Measurements from ENCODE around the gene UTP18.

UTP18 gene

DNA sequence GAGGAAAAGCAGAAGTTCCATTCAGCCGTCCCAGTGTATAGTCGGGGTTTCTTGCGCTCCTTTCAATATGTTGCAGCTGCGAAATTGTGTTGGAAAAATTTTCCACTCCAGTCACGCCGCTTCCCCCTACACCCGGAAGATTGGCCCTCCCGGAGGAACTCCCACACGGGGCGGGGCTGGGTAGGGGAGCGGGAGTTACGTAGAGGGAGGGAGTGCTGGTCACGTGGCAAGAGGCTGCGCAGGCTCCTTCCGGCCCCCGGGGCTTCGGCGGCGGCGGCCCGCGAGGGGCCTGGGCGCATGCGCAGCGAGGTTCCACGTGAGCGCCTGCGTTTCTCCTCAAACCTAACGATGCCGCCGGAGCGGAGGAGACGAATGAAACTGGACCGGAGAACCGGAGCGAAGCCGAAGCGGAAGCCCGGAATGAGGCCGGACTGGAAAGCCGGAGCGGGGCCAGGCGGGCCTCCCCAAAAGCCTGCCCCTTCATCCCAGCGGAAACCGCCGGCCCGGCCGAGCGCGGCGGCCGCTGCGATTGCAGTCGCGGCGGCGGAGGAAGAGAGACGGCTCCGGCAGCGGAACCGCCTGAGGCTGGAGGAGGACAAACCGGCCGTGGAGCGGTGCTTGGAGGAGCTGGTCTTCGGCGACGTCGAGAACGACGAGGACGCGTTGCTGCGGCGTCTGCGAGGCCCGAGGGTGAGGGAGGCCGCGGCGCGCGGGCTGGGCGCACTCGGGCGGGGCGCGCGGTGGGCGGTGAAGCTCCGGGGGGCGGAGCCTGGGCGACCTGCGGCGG, at the start of gene UTP18:
UTP18 (plus strand) TSS at position 310 of the 787 bp plus-strand sequence; CDS start at position 349, 39 bp downstream.
- peak; percentile 38; the same call in 1 of the 2 replicates for TF ChIP-seq TCF12 (IDR thresholded peaks at IDR 0.05; ENCODE audit: low read depth)
- no peak for TF ChIP-seq CEBPB (IDR thresholded peaks at IDR 0.05)
- TF ChIP-seq FOXM1 (IDR thresholded peaks at IDR 0.05; ENCODE audit: borderline replicate concordance, low read depth), result no peak
- TF ChIP-seq TAF1 (IDR thresholded peaks at IDR 0.05; ENCODE audit: low read depth), result peak; percentile 56
- peak; percentile 42; the same call in 1 of the 2 replicates for TF ChIP-seq CREB1 (IDR thresholded peaks at IDR 0.05; ENCODE audit: low read depth)
- TF ChIP-seq RAD21 (IDR thresholded peaks at IDR 0.05; ENCODE audit: low read depth), result no peak
- peak; percentile 8; the same call in 1 of the 2 replicates for TF ChIP-seq EGR1 (IDR thresholded peaks at IDR 0.05)
- no peak for TF ChIP-seq ZBTB7A (IDR thresholded peaks at IDR 0.05; ENCODE audit: low read depth)
- TF ChIP-seq REST (IDR thresholded peaks at IDR 0.05; ENCODE audit: low read depth), result no peak
- TF ChIP-seq NFIC (IDR thresholded peaks at IDR 0.05), result no peak
- TF ChIP-seq EP300 (IDR thresholded peaks at IDR 0.05; ENCODE audit: borderline replicate concordance), result 0 out of 2 replicates have a peak, but pooled peaks have one; percentile 37
- TF ChIP-seq USF1 (IDR thresholded peaks at IDR 0.05), result peak; percentile 96
- no peak for TF ChIP-seq TEAD4 (IDR thresholded peaks at IDR 0.05)
- peak; percentile 93 for TF ChIP-seq MAX (IDR thresholded peaks at IDR 0.05)
- no peak for TF ChIP-seq YY1 (IDR thresholded peaks at IDR 0.05; ENCODE audit: low read depth)

DNA sequence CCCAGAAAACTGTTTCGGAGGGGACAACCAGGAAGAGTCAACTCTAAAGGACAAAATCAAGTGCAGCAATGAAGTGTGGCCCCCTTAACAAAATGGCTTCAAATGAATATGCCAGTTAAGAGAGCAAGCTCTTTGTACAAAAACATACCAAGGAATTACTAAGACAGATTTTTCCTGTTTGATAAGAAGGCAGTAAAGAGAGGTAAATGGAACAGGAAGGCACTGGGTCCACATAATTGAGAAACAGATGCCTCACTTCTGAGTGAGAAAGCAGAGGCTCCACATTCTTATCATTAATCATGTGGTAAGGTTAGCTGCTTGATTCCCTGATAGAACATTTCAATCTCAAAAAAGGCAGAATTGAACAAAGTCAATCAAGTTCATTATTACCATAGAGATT, 45.4 kb upstream of the UTP18 start:
- TF ChIP-seq REST (IDR thresholded peaks at IDR 0.05; ENCODE audit: low read depth) (no peak), FOXM1 (IDR thresholded peaks at IDR 0.05; ENCODE audit: borderline replicate concordance, low read depth) (no peak), EGR1 (IDR thresholded peaks at IDR 0.05) (no peak), USF1 (IDR thresholded peaks at IDR 0.05) (no peak), NFIC (IDR thresholded peaks at IDR 0.05) (no peak), TEAD4 (IDR thresholded peaks at IDR 0.05) (no peak), ZBTB7A (IDR thresholded peaks at IDR 0.05; ENCODE audit: low read depth) (no peak)

- TF ChIP-seq CEBPB (IDR thresholded peaks at IDR 0.05), result no peak
Measured at GRCh38 chr17:51217946-51218345, 42.4 kb upstream of the UTP18 start.

- no peak for TF ChIP-seq MAX (IDR thresholded peaks at IDR 0.05)
- no peak for TF ChIP-seq EGR1 (IDR thresholded peaks at IDR 0.05)
- no peak for TF ChIP-seq RAD21 (IDR thresholded peaks at IDR 0.05; ENCODE audit: low read depth)
- no peak for TF ChIP-seq EP300 (IDR thresholded peaks at IDR 0.05; ENCODE audit: borderline replicate concordance)
- TF ChIP-seq YY1 (IDR thresholded peaks at IDR 0.05; ENCODE audit: low read depth), result no peak
- no peak for TF ChIP-seq CEBPB (IDR thresholded peaks at IDR 0.05)
- TF ChIP-seq TCF12 (IDR thresholded peaks at IDR 0.05; ENCODE audit: low read depth), result no peak
- no peak for TF ChIP-seq REST (IDR thresholded peaks at IDR 0.05; ENCODE audit: low read depth)
- TF ChIP-seq CREB1 (IDR thresholded peaks at IDR 0.05; ENCODE audit: low read depth), result no peak
- no peak for TF ChIP-seq TAF1 (IDR thresholded peaks at IDR 0.05; ENCODE audit: low read depth)
- no peak for TF ChIP-seq TEAD4 (IDR thresholded peaks at IDR 0.05)
- TF ChIP-seq ZBTB7A (IDR thresholded peaks at IDR 0.05; ENCODE audit: low read depth), result no peak
- TF ChIP-seq USF1 (IDR thresholded peaks at IDR 0.05), result no peak
- no peak for TF ChIP-seq NFIC (IDR thresholded peaks at IDR 0.05)
- no peak for TF ChIP-seq FOXM1 (IDR thresholded peaks at IDR 0.05; ENCODE audit: borderline replicate concordance, low read depth)
Measured at GRCh38 chr17:51221322-51221721, 39.0 kb upstream of the UTP18 start.
